HepG2 (cell line): ENCODE results near the gene HTR6.

Experiments used
- CC2D1A ChIP-seq: sonication (generic); formaldehyde crosslinking; IDR thresholded peaks from 2 replicates; pipeline ENCODE4 v1.8.1; 2023; ENCODE audit warnings: mild to moderate bottlenecking, missing genetic modification reagents
- PPARG ChIP-seq: conservative IDR thresholded peaks from 2 replicates; pipeline ENCODE4 v1.6.1; 2016; ENCODE audit warnings: missing biosample characterization, missing genetic modification reagents
- SMAD3 ChIP-seq: sonication (generic); formaldehyde crosslinking; IDR thresholded peaks from 2 replicates; pipeline ENCODE4 v1.4.0; 2020; ENCODE audit warnings: missing genetic modification reagents
- ZNF781 ChIP-seq: sonication (generic); formaldehyde crosslinking; IDR thresholded peaks from 2 replicates; pipeline ENCODE4 v1.5.1; 2020; ENCODE audit warnings: borderline replicate concordance, mild to moderate bottlenecking, missing genetic modification reagents; ENCODE audit errors: not compliant biosample characterization
- TF ChIP-seq, protein P1 (sequence below): sonication (generic); formaldehyde crosslinking; IDR thresholded peaks from 2 replicates; pipeline ENCODE4 v1.5.0; 2020; ENCODE audit warnings: missing genetic modification reagents
- TF ChIP-seq, protein P2 (sequence below): sonication (generic); formaldehyde crosslinking; IDR thresholded peaks from 2 replicates; pipeline ENCODE4 v1.4.0; 2020; ENCODE audit warnings: missing genetic modification reagents
- TF ChIP-seq, protein P3 (sequence below): sonication (generic); formaldehyde crosslinking; IDR thresholded peaks from 2 replicates; pipeline ENCODE4 v1.5.0; 2020; ENCODE audit warnings: mild to moderate bottlenecking, missing genetic modification reagents, moderate library complexity

DNA sequence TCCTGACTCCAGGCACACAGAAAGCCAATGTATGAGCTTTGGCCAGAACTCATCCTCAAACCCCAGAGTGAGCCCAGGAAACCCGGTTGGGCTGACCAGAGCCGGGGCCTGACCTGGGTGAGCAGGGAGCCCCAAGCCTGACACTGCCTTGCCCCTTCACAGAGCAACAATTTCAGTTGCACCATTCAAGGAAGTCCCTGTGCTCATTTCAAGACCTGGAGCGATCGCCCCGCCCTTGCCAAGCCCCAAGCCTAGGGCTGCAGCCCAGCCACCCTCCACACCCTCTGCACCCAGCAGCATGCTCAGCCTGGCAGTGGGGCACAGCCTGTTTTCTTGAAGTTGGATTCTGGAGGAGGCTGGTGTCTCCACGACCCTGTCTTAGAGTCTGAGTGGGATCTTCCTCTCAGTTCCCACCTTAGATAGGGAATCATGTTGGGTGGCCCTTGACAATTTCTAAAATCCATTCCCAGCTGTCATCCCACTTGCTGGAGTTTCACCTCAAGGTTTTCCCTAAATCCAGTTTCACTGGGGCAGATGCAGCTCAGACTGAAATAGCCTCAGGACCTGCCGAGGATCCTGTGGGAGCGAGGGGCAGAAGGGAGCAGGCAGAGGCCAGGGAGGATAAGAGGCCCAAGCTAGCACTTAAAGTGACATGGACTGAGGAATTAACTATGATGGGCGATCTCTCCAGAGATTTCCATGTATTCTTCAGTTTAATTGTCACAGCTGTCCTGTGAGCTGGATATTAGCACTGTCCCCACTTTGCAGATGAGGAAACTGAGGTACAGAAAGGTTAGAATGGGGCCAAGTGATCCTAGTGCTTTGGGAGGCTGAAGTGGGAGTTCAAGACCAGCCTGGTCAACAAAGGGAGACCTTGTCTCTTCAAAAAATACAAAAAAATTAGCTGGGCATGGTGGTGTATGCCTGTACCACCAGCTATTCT is 18.0 kb upstream of the HTR6 start:
- TF ChIP-seq SMAD3 (CRISPR knock-in tag) (no peak), ZNF781 (CRISPR knock-in tag) (no peak), PPARG (no peak), CC2D1A (CRISPR knock-in tag) (no peak)
- TF ChIP-seq, protein P1, sequence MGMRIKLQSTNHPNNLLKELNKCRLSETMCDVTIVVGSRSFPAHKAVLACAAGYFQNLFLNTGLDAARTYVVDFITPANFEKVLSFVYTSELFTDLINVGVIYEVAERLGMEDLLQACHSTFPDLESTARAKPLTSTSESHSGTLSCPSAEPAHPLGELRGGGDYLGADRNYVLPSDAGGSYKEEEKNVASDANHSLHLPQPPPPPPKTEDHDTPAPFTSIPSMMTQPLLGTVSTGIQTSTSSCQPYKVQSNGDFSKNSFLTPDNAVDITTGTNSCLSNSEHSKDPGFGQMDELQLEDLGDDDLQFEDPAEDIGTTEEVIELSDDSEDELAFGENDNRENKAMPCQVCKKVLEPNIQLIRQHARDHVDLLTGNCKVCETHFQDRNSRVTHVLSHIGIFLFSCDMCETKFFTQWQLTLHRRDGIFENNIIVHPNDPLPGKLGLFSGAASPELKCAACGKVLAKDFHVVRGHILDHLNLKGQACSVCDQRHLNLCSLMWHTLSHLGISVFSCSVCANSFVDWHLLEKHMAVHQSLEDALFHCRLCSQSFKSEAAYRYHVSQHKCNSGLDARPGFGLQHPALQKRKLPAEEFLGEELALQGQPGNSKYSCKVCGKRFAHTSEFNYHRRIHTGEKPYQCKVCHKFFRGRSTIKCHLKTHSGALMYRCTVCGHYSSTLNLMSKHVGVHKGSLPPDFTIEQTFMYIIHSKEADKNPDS = no peak
- TF ChIP-seq, protein P2, sequence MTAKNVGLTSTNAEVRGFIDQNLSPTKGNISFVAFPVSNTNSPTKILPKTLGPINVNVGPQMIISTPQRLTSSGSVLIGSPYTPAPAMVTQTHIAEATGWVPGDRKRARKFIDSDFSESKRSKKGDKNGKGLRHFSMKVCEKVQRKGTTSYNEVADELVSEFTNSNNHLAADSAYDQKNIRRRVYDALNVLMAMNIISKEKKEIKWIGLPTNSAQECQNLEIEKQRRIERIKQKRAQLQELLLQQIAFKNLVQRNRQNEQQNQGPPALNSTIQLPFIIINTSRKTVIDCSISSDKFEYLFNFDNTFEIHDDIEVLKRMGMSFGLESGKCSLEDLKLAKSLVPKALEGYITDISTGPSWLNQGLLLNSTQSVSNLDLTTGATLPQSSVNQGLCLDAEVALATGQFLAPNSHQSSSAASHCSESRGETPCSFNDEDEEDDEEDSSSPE = no peak
- TF ChIP-seq, protein P3, sequence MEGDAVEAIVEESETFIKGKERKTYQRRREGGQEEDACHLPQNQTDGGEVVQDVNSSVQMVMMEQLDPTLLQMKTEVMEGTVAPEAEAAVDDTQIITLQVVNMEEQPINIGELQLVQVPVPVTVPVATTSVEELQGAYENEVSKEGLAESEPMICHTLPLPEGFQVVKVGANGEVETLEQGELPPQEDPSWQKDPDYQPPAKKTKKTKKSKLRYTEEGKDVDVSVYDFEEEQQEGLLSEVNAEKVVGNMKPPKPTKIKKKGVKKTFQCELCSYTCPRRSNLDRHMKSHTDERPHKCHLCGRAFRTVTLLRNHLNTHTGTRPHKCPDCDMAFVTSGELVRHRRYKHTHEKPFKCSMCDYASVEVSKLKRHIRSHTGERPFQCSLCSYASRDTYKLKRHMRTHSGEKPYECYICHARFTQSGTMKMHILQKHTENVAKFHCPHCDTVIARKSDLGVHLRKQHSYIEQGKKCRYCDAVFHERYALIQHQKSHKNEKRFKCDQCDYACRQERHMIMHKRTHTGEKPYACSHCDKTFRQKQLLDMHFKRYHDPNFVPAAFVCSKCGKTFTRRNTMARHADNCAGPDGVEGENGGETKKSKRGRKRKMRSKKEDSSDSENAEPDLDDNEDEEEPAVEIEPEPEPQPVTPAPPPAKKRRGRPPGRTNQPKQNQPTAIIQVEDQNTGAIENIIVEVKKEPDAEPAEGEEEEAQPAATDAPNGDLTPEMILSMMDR (CRISPR knock-in tag) = no peak
